ENCODE results near the gene RASD2.

Gene RASD2

DNA sequence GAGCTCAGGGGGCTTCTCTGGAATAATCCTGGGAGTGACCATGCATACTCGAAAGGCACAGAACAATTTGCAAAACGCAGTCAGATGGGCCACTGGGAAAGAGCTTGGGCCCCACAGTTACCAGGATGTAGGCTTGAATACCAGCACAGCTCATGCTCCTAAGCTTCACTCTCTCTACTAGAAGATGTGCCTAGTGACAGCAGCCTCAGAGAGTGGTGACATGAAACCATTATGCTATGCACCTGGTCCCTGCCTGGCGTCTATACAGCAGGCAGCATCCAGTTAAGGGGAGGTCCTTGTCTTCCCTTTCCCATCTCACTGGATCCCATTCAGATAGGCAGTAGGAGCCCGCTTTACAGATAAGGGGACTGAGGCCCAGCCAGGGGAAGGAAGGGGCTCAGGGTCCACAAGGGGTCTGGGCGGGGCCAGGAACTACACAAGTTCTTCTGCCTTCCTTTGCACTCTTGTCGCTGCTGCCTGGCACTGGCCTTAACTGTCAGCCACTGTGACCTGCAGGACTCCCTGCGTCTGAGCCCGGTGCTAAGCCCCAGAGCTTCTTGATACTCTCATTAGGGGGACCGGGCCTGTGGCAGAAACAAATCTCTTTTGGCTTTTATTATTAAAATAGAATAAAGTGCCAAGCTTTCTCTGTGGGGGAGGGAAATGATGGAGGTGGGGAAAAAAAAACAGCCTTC, 21.2 kb upstream of the RASD2 start:
- no peak for DNase-seq

- DNase-seq, result no peak
Observed at GRCh38 chr22:35521358-35522224, 19.0 kb upstream of the RASD2 start.

DNA sequence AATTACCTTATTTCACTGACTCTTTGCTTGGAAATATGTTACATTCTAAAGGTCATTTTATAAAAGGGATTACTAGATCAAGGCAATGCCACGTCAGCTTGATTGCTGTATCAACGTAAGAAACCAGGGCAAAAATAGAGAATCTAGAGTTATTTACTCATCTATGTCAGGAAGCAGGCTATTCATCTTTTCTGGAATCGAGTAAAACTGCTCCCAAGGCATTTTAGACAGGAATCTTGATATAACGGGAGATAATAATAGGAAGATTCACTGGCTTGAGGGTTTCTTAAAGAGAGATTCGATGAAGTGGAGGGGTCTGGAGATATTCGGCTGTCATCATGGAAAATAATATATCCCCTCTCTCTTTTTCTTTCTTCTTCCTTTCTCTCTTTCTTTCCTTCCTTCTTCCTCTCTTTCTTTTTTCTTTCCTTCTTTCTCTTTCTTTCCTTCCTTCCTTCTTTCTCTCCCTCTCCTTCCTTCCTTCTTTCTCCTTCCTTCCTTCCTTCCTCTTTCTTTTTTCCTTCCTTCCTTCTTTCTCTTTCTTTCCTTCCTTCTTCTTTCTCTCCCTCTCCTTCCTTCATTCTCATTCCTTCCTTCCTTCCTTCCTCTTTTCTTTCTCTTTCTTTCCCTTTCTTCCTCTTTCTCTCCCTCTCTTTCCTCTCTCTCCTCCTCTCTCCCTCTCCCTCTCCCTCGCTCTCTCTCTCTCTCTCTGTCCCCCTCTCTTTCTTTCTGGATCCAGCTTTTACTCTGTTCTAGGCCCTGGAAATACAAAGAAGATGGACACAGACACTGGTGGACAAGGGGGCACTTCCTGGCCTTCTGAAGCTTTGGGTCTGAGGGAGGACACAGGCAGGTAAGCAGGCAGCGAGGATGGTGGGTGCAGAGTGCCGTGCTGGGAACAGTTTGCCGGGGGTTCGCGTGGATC, 18.1 kb upstream of the RASD2 start:
- no peak for DNase-seq

- DNase-seq, result no peak
Observed at GRCh38 chr22:35523167-35523947, 17.3 kb upstream of the RASD2 start.

DNA sequence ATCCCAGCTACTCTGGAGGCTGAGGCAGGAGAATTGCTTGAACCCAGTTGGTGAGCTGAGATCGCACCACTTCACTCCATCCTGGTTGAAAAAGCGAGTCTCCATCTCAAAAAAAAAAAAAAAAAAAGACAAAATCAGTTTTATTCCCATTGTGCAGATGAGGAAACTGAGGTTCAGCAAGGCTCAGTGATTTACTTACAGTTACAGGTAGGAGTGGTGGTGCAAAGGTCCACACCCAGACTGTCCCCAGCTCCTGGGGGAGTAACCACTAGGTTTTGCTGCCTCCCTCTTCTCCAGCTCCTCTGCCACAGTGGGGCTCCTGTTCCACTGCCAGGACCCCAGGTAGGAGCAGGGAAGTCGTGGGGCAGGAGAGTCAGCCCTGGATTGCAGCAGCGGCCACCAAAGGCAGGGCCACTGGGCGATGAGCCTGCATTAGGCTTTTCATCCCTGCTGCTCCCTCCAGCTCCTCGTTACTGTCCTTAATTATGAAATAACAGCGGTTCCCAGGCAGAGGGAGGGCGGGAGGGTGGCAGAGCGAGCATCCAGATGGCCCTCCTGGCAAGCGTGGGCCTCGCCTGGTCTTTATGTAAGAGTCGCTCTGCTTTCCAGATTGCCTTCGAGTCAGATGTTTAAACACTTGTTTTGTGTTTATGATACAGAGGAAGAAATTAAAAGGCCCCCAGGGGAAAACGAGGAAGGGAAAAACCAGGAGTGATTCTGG, 15.5 kb upstream of the RASD2 start:
- no peak for DNase-seq

DNA sequence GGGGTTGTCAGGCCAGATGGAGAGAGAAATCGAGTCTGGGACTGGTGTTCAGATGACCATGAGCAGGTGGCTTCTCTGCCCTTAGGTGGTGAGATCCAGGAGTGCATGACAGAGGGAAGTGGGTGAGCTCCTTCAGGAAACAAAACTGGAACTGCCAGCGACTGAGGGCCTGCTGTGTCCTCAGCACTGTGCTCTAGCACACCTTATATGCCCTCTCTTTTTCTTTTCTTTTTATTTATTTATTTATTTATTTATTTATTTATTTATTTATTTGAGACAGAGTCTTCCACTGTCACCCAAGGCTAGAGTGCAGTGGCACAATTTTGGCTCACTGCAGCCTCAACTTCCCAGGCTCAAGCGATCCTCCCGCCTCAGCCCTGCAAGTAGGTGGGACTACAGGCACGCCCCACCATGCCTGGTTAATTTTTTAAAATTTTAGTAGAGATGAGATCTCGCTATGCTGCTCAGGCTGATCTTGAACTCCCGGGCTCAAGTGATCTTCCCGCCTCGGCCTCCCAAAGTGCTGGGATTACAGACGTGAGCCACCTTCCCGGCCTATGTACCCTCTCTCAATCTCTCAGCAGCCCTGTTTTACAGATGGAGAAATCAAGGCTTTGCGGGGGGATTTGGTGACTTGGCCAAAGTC, 14.8 kb upstream of the RASD2 start:
- DNase-seq, result no peak

- DNase-seq, result no peak
Observed at GRCh38 chr22:35526333-35526979, 14.2 kb upstream of the RASD2 start.

DNA sequence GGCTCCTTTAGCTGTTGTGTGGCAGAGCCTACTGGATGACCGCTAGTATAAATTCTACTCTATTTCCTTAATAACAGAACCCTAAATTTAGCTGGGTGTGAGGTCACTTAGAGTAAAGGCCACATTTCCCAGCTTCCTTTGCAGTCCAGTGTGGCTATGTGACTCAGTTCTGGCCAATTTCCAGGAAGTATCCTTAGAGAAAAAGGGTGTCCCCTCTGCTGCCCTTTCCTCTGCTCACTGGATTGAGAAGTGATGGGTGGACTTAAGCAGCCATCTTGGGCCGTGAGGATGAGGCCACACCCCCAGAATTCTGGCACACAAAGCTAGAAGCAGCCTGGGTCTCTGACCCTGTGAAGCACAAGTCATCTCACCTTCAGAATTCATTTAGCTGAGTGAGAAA, 11.7 kb upstream of the RASD2 start:
- DNase-seq, result no peak

- DNase-seq, result no peak
Observed at GRCh38 chr22:35530700-35531099, 9.9 kb upstream of the RASD2 start.

- no peak for DNase-seq
Observed at GRCh38 chr22:35531202-35531601, 9.4 kb upstream of the RASD2 start.

GRCh38 chr22:35531676-35532075, 9.0 kb upstream of the RASD2 start:
- DNase-seq, result no peak

DNA sequence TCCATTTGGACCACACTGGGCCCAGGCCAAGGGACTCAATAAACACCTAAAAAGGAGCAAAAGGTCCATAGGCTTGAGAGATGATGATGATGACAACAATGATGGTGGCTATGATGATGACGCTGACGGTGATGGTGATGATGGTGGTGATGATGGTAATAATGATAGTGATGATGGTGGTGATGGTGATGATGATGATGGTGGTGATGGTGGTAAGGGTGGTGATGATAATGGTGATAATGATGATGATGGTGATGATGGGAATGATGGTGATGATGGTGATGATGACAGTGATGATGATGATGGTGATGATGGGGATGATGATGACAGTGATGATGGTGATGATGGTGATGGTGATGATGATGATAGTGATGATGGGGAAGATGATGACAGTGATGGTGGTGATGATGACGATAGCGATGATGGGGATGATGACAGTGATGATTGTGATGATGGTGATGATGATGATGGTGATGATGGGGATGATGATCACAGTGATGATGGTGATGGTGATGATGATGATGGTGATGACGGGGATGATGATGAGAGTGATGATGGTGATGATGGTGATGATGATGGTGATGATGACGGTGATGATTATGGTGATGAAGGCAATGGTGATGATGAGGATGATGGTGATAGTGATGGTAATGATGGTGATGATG, 7.1 kb upstream of the RASD2 start:
- DNase-seq, result no peak

DNA sequence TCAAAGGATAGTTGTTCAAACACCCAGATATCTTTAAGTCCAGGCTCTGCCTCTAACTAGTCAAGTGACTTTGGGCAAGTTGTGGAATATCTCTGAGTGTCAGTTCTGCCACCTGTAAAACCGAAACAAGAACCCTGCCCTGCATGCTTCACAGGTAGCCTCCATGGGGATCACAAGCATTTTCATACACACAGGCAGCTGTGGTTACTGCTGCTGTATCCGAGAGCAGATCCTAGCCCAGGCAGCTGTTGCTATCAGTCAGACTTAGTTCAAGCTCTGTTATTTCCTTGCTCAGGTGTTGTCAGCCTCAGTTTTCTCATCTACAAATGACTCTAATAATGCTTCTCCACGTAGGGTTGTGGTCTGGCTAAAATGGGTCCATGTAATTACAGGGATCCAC, 6.5 kb upstream of the RASD2 start:
- no peak for DNase-seq

DNA sequence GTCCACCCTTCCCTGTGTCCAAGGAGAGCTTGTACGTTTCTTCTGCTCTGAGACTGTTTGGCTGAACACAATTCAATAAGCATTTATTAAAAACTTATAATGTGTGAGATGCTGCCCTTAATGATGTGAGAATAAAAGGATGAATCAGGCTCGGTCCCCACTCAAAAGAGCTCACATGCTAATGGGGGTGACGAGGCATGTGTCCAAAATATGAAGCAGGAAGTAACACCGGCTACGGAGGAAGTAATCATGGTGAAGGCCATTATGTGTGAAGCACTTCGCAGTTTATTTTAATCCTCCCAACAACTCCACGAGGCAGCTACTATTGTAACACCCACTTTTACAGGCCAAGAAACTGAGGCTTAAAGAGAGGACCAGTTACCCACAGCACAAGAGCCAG, 3.4 kb upstream of the RASD2 start:
- no peak for DNase-seq

DNA sequence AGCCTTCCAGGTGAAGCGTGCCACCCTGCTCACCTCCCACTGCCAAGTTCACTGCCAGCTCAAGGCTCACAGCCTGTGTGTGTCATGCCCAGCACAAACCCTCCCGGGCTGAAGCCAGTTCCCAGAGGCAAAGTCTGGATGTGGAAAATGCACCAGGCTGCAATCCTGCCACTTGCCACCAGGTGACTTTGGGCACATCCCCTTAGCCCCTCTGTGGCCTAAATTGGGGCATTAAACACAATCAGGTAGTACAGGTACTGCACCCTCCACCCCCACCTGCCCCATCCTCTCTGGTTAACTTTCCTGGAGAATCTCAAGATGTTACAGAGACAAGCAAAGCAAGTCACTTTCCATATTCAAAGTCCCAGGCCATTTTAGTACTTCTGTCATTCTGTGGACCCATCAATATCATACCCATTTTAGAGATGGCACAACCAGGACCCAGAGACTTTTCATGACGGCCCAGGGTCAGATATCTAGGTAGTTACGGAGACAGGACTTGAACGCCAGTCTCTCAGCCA, 1.8 kb upstream of the RASD2 start:
- peak; percentile 30 for DNase-seq

GRCh38 chr22:35539487-35539886, 1.1 kb upstream of the RASD2 start:
- no peak for DNase-seq

DNA sequence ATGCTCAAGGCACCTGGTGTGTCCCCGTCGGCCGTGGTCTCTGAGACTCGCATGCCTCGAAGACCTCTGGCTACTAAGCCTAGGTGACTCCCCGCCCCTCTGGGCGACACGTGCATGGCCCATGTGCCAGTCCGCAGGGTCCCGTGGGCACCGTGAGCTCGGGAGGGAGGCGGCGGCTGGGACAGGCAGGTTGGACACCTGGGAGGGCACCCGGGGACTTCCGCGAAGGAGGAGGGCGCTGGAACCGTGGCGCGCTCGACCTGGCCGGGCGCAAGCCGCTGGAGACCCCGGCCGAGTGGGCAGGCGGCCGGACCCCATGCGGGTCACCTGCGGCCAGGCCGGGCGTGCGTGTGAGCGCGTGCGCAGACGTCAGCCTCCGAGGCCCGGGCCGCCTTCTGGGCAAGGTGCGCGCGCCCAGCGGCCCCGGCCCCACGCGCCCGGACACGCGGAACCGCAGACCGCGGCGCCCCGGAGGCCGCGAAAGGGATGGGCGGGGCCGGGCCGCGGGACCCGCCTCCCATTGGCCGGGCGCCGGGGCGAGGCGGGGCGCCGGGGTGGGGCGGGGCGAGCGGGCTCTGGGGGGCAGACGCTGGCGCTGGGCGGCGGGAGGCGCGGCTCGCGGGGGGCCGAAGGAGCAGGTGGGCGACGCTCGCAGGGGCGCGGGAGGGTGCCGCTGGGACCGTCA, 579 bp upstream of the RASD2 start:
- DNase-seq, result peak; percentile 39

DNA sequence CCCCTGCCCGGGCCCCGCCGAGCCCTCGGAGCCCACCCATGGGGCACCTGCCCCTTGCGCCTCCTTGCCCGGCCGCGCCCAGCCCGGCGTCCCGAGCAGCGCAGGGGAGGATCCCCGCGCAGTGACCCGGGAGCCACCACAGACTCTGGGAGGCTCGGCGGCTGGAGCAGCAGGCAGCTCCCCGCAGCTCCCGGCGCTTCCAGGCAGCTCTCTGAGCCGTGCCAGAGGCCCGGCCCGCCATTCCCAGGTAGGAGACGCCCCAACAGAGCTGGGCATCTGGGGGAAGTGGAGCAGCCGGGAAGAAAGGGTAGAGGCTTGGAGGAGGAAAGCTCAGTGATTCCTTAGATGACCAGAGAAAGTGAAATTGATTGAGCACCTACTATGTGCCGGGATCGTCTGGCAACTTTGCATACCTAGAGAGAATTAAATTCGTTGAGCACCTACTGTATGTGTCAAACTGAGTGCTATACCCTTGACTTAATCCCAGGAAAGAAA, 670 bp downstream of the RASD2 start:
- no peak for DNase-seq
